Mesothelial cell of epicardium (in vitro differentiated cells): Measurements from ENCODE around the gene CRYBA1. TPM values are rescaled to one million over a fixed set of nuclear protein-coding genes. Genes with fewer than 3 reads are reported as not detected.
"Not testable (repeated sequence)": the region's sequence is repeated elsewhere in the genome, so short reads cannot be mapped to it uniquely, and the experiment has no call there.

Experiments
- DNase-seq, 2 experiments: peaks; one replicate each; pipeline ENCODE4 v3.0.0; 2021; ENCODE audit warnings: low spot score in 2 of 2; ENCODE audit not compliant: unreplicated experiment in 2 of 2
- H3K27ac Mint-ChIP-seq: 2 replicates; pipeline ENCODE4 v1.8.0; 2021; ENCODE audit warnings: mixed read lengths
- H3K27me3 Mint-ChIP-seq: 2 replicates; pipeline ENCODE4 v1.8.0; 2021; ENCODE audit warnings: low read depth, mixed read lengths
- H3K36me3 Mint-ChIP-seq: 2 replicates; pipeline ENCODE4 v1.8.0; 2021; ENCODE audit warnings: mixed read lengths
- H3K4me1 Mint-ChIP-seq: 2 replicates; pipeline ENCODE4 v1.8.0; 2021; ENCODE audit warnings: mixed read lengths
- H3K4me3 Mint-ChIP-seq: 2 replicates; pipeline ENCODE4 v1.8.0; 2021; ENCODE audit warnings: mild to moderate bottlenecking, moderate library complexity, mixed read lengths
- H3K9me3 Mint-ChIP-seq: 2 replicates; pipeline ENCODE4 v1.8.0; 2021; ENCODE audit warnings: mixed read lengths
- CTCF ChIP-seq: fragments of 200-600 bp; sonication (generic); IDR thresholded peaks from one replicate; pipeline ENCODE4 v1.5.0; 2021; ENCODE audit warnings: antibody characterized with exemption; ENCODE audit not compliant: unreplicated experiment
- total RNA-seq: library from RNA; stranded (reverse); gene quantifications from 3 replicates; pipeline ENCODE4 v1.2.1, GENCODE V29; 2021

CRYBA1 gene
- total RNA-seq, 1 donor from 2014 or later, result not detected

- no peak for TF ChIP-seq CTCF
- Mint-ChIP-seq H3K4me1 (peaks cover 7% of the 10 kb centered on the region), H3K27me3 (no peaks in the 10 kb centered on the region), H3K9me3 (peaks cover 3% of the 10 kb centered on the region), H3K36me3 (no peaks in the 10 kb centered on the region), H3K4me3 (no peak overlapping the region), H3K27ac (no peak overlapping the region)
- DNase-seq, result no peak
Measured at GRCh38 chr17:29233301-29233700, 13.4 kb upstream of the CRYBA1 start.

- not testable (repeated sequence) for H3K4me1 Mint-ChIP-seq, H3K27me3 Mint-ChIP-seq, H3K27ac Mint-ChIP-seq, H3K9me3 Mint-ChIP-seq, DNase-seq, H3K36me3 Mint-ChIP-seq, H3K4me3 Mint-ChIP-seq
Measured at GRCh38 chr17:29234972-29235371, 11.7 kb upstream of the CRYBA1 start.

- Mint-ChIP-seq H3K9me3 (no peaks in the 10 kb centered on the region), H3K36me3 (no peaks in the 10 kb centered on the region), H3K27me3 (no peaks in the 10 kb centered on the region), H3K27ac (no peak overlapping the region), H3K4me1 (no peaks in the 10 kb centered on the region), H3K4me3 (no peak overlapping the region)
- no peak for DNase-seq
- TF ChIP-seq CTCF, result no peak
Measured at GRCh38 chr17:29235904-29236303, 10.8 kb upstream of the CRYBA1 start.

- no peak overlapping the region for H3K4me3 Mint-ChIP-seq
- TF ChIP-seq CTCF, result no peak
- H3K27me3 Mint-ChIP-seq, result no peaks in the 10 kb centered on the region
- H3K9me3 Mint-ChIP-seq, result no peaks in the 10 kb centered on the region
- H3K4me1 Mint-ChIP-seq, result no peaks in the 10 kb centered on the region
- H3K27ac Mint-ChIP-seq, result no peak overlapping the region
- no peaks in the 10 kb centered on the region for H3K36me3 Mint-ChIP-seq
- DNase-seq, result no peak
Measured at GRCh38 chr17:29237476-29238132, 9.1 kb upstream of the CRYBA1 start.

GRCh38 chr17:29238133-29238850, 8.4 kb upstream of the CRYBA1 start:
- Mint-ChIP-seq H3K4me1 (no peaks in the 10 kb centered on the region), H3K27ac (no peak overlapping the region), H3K9me3 (no peaks in the 10 kb centered on the region), H3K27me3 (no peaks in the 10 kb centered on the region), H3K4me3 (no peak overlapping the region), H3K36me3 (no peaks in the 10 kb centered on the region)
- no peak for TF ChIP-seq CTCF
- no peak for DNase-seq

- no peak for DNase-seq
- H3K9me3 Mint-ChIP-seq, result no peaks in the 10 kb centered on the region
- no peak overlapping the region for H3K4me3 Mint-ChIP-seq
- no peaks in the 10 kb centered on the region for H3K27me3 Mint-ChIP-seq
- no peak for TF ChIP-seq CTCF
- no peaks in the 10 kb centered on the region for H3K4me1 Mint-ChIP-seq
- H3K36me3 Mint-ChIP-seq, result no peaks in the 10 kb centered on the region
- H3K27ac Mint-ChIP-seq, result no peak overlapping the region
Measured at GRCh38 chr17:29240477-29240876, 6.2 kb upstream of the CRYBA1 start.
